ENCODE measurements around the gene TAS2R3.

GRCh38 chr7:141742229-141742628, 21.7 kb upstream of the TAS2R3 start:
- TF ChIP-seq STAT5B (CRISPR knock-in tag; IDR thresholded peaks at IDR 0.05) (no peak), E2F6 (IDR thresholded peaks at IDR 0.05; ENCODE audit: borderline replicate concordance in 1 of 2, extremely low read depth in 1 of 2, insufficient read depth in 1 of 2, insufficient read length in 1 of 2, low read depth in 1 of 2, low read length in 1 of 2, poor library complexity in 1 of 2, severe bottlenecking in 1 of 2) (no peak), CEBPG (CRISPR knock-in tag; IDR thresholded peaks at IDR 0.05) (no peak), CEBPG (tag; conservative IDR thresholded peaks at IDR 0.05 in 1 of 2, IDR thresholded peaks at IDR 0.05 in 1 of 2) (no peak), CEBPZ (IDR thresholded peaks at IDR 0.05; ENCODE audit: borderline replicate concordance, low read depth, low read length) (no peak), TAF9B (IDR thresholded peaks at IDR 0.05; ENCODE audit: partially characterized antibody) (no peak), REST (IDR thresholded peaks at IDR 0.05; ENCODE audit: borderline replicate concordance) (no peak), REST (CRISPR knock-in tag; IDR thresholded peaks at IDR 0.05; ENCODE audit: low read depth) (no peak), XRCC4 (IDR thresholded peaks at IDR 0.05; ENCODE audit: extremely low read depth, insufficient read depth, insufficient read length) (no peak), NR2C2 (CRISPR knock-in tag; IDR thresholded peaks at IDR 0.05) (no peak), NR2C2 (tag; IDR thresholded peaks at IDR 0.05) (no peak), SMARCE1 (IDR thresholded peaks at IDR 0.05) (no peak), TAF1 (IDR thresholded peaks at IDR 0.05; ENCODE audit: control insufficient read depth, extremely low read depth, insufficient read depth, low read length, severe bottlenecking) (no peak), CREB3 (tag; conservative IDR thresholded peaks at IDR 0.05; ENCODE audit: low read depth) (no peak), CTCF (IDR thresholded peaks at IDR 0.05 in 2 of 3, conservative IDR thresholded peaks at IDR 0.05 in 1 of 3; ENCODE audit: insufficient read depth in 2 of 3, low read depth in 1 of 3, low read length in 3 of 3) (no peak), CGGBP1 (CRISPR knock-in tag; IDR thresholded peaks at IDR 0.05) (no peak)
